KMS-11 (cell line): ENCODE measurements around the gene WDR72.

ENCODE experiments used
- H2AFZ ChIP-seq: fragments of 200-600 bp; sonication (generic); 2 replicates; pipeline ENCODE4 v1.6.1; 2016; ENCODE audit warnings: antibody characterized with exemption, mixed run types, low read depth
- H3K27ac ChIP-seq: fragments of 200-600 bp; sonication (generic); 2 replicates; pipeline ENCODE4 v1.6.1; 2016; ENCODE audit warnings: mild to moderate bottlenecking, mixed run types
- H3K27me3 ChIP-seq: fragments of 200-600 bp; sonication (generic); 2 replicates; pipeline ENCODE4 v1.6.1; 2017; ENCODE audit warnings: mild to moderate bottlenecking, low read depth, mixed run types, moderate library complexity; ENCODE audit not compliant: insufficient read depth
- H3K36me3 ChIP-seq: fragments of 200-600 bp; sonication (generic); 2 replicates; pipeline ENCODE4 v1.6.1; 2017; ENCODE audit warnings: mild to moderate bottlenecking, mixed run types; ENCODE audit not compliant: insufficient read depth
- H3K4me1 ChIP-seq: fragments of 200-600 bp; sonication (generic); 2 replicates; pipeline ENCODE4 v1.6.1; 2016; ENCODE audit warnings: mild to moderate bottlenecking, low read depth, mixed run types; ENCODE audit not compliant: poor library complexity, severe bottlenecking
- H3K4me2 ChIP-seq: fragments of 200-600 bp; sonication (generic); 2 replicates; pipeline ENCODE4 v1.7.0; 2016; ENCODE audit warnings: mild to moderate bottlenecking, mixed run types
- H3K4me3 ChIP-seq: fragments of 200-600 bp; sonication (generic); IDR thresholded peaks from 2 replicates; pipeline ENCODE4 v1.6.1; 2017; ENCODE audit warnings: low read depth, low read length, mixed read lengths; ENCODE audit not compliant: insufficient read depth
- H3K79me2 ChIP-seq: fragments of 200-600 bp; sonication (generic); 2 replicates; pipeline ENCODE4 v1.6.1; 2016; ENCODE audit warnings: low read depth, mixed run types; ENCODE audit not compliant: insufficient read depth
- H3K9ac ChIP-seq: fragments of 200-600 bp; sonication (generic); 2 replicates; pipeline ENCODE4 v1.6.1; 2016; ENCODE audit warnings: mild to moderate bottlenecking, mixed run types
- H4K20me1 ChIP-seq: fragments of 200-600 bp; sonication (generic); 2 replicates; pipeline ENCODE4 v1.6.1; 2016; ENCODE audit warnings: mild to moderate bottlenecking, mixed run types; ENCODE audit not compliant: insufficient read depth
- TF ChIP-seq, protein P1 (sequence below): fragments of 200-600 bp; sonication (generic); conservative IDR thresholded peaks from 2 replicates; pipeline ENCODE4 v1.6.1; 2017; ENCODE audit warnings: low read depth, mild to moderate bottlenecking, antibody characterized with exemption, low read length, moderate library complexity, mixed read lengths

Gene WDR72

DNA sequence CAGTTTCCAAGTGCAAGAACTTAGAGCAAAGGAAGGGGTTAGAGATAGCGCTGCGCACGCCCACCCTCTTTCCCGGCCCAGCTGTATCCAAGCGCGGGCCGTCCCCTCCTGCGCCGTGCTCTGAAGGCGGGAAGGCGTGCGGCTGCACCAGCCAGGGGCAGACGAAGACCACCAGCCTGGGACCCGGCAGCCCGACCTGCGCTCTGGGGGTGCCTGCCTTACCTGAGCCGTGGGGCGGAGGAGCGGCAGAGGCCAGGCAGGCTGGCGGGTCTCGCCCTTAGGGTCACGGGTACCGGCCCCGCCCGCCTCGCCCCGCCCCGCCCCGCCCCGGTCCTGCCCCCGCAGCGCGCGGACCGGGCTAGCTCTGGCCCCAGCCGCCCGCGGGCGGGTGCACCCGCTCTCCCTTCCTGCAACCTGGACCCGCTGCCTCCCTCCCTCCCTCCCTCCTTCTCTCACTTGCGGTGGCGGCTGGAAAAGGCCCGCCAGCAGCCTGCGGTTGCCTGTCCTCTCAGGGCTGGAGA is at the start of gene WDR72:
WDR72 (minus strand) TSS at position 253 of the 521 bp plus-strand sequence. CDS start 26,514 bp downstream, outside the sequence.
- Histone ChIP-seq H2AFZ (no peak within 1 kb of the TSS), H3K79me2 (no peaks in the 10 kb centered on the region), H3K4me2 (no peak within 1 kb of the TSS), H3K4me1 (no peaks in the 10 kb centered on the region), H3K9ac (no peak within 1 kb of the TSS), H3K27ac (no peak within 1 kb of the TSS), H3K27me3 (no peaks in the 10 kb centered on the region), H3K36me3 (no peaks in the 10 kb centered on the region), H3K4me3 (no peak within 1 kb of the TSS), H4K20me1 (no peaks in the 10 kb centered on the region)
- TF ChIP-seq, protein P1, sequence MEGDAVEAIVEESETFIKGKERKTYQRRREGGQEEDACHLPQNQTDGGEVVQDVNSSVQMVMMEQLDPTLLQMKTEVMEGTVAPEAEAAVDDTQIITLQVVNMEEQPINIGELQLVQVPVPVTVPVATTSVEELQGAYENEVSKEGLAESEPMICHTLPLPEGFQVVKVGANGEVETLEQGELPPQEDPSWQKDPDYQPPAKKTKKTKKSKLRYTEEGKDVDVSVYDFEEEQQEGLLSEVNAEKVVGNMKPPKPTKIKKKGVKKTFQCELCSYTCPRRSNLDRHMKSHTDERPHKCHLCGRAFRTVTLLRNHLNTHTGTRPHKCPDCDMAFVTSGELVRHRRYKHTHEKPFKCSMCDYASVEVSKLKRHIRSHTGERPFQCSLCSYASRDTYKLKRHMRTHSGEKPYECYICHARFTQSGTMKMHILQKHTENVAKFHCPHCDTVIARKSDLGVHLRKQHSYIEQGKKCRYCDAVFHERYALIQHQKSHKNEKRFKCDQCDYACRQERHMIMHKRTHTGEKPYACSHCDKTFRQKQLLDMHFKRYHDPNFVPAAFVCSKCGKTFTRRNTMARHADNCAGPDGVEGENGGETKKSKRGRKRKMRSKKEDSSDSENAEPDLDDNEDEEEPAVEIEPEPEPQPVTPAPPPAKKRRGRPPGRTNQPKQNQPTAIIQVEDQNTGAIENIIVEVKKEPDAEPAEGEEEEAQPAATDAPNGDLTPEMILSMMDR: no peak

DNA sequence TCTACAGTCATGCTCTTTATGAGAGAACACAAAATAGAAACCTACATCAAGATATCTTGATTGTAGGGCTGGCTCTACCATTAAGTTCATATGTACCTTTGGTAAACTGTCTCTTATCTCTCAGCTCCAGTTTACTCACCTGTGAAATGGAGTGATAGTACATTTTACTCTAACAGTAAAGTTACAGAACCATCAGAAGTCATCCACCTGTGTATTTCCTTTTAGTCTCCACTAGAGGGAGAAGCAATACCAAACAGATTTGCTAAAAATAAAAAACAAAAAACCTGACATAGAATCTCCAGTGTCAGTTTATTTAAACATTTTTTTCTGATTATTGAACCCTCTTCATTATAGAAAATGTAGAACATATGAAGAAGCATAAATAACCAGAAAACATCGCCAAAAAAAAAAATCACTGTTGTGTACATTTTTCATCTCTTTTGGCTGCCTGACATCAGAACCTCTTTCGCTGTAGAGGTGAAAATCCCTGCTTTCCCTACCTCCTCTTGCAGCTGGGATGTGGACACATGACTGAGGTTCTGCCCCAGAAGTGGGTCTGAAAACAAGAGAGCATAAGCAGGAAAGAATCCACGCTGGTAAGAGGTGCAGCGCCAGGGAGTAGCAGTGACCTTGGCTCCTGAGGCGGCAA is 48.7 kb upstream of the WDR72 start:
- Histone ChIP-seq H4K20me1 (no peaks in the 10 kb centered on the region), H2AFZ (no peak overlapping the region), H3K27me3 (no peaks in the 10 kb centered on the region), H3K4me1 (no peaks in the 10 kb centered on the region), H3K27ac (no peak overlapping the region), H3K9ac (no peak overlapping the region), H3K4me2 (no peak overlapping the region), H3K36me3 (no peaks in the 10 kb centered on the region), H3K79me2 (no peaks in the 10 kb centered on the region), H3K4me3 (no peak overlapping the region)
- TF ChIP-seq, protein P1: peak; percentile 81

DNA sequence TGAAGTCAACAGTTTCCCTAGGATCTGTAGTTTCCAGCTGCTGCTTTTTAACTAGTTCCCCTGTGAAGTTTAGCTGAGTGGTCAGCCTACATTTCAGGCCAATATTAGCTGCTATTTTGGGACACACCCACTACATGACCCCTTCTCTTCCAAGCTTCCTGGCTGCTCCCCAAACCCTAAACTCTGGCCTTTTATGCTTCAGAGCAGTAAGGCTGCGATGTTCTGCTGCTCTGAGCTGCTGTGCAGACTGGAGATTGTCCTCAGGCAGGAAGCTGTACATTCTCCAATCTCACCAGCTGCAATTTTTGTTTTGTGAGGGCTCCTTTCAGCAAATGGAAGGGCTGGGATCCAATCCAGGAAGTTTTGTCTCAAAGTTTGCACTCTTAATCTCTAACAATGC is 48.0 kb upstream of the WDR72 start:
- no peaks in the 10 kb centered on the region for H3K4me1 ChIP-seq
- H3K36me3 ChIP-seq: no peaks in the 10 kb centered on the region
- no peaks in the 10 kb centered on the region for H3K79me2 ChIP-seq
- TF ChIP-seq, protein P1: no peak
- no peak overlapping the region for H3K4me2 ChIP-seq
- no peak overlapping the region for H3K4me3 ChIP-seq
- no peak overlapping the region; the same call in 1 of the 2 replicates for H2AFZ ChIP-seq
- H4K20me1 ChIP-seq: no peaks in the 10 kb centered on the region
- H3K27ac ChIP-seq: no peak overlapping the region
- no peak overlapping the region for H3K9ac ChIP-seq
- H3K27me3 ChIP-seq: no peaks in the 10 kb centered on the region

DNA sequence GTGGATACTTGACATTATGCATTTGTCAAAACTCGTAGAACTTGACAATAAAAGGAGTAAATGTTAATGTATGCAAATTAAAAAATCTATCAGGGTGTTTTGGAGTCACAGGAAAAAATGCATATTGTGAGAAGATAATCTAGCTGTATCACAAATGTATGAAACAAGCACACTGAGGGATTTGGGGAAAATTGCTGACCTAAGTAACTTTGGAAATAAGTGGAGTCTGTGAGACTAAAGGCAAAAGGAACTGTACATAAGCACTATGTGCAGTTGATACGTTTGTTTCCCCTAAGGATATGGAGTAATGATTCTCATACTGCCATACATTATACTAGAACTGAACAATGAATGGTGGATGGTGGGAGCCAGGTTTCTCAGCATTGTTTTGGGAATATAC is 43.2 kb upstream of the WDR72 start:
- Histone ChIP-seq H3K27me3 (no peaks in the 10 kb centered on the region), H4K20me1 (no peaks in the 10 kb centered on the region), H3K79me2 (no peaks in the 10 kb centered on the region), H3K4me3 (no peak overlapping the region), H3K4me2 (no peak overlapping the region), H2AFZ (no peak overlapping the region), H3K4me1 (no peaks in the 10 kb centered on the region), H3K36me3 (no peaks in the 10 kb centered on the region), H3K9ac (no peak overlapping the region), H3K27ac (no peak overlapping the region)
- TF ChIP-seq, protein P1: no peak
